SH-SY5Y (cell line): Measurements from ENCODE around the gene PTPRO.

Experiments
- GATA2 ChIP-seq: IDR thresholded peaks from 2 replicates; pipeline ENCODE4 v1.6.1; 2011; ENCODE audit warnings: mild to moderate bottlenecking, low read depth, low read length
- GATA3 ChIP-seq: IDR thresholded peaks from 2 replicates; pipeline ENCODE4 v1.6.1; 2011; ENCODE audit warnings: low read depth, mild to moderate bottlenecking, low read length, moderate library complexity

- TF ChIP-seq GATA2 (no peak), GATA3 (no peak)
Measured at GRCh38 chr12:15631007-15631715, 308.9 kb downstream of the PTPRO start.
